Breast epithelium (tissue), 4 donors: ENCODE results near the gene QPCT. TPM values are rescaled to one million over a fixed set of nuclear protein-coding genes. Genes with fewer than 3 reads are reported as not detected.

Source experiments
- DNase-seq, 2 donors: peaks; one replicate each; pipeline ENCODE4 v3.0.0-alpha.2; 2019; ENCODE audit warnings: low spot score in 2 of 2
- H3K27ac ChIP-seq, 2 donors: fragments of 200-600 bp; sonication (generic) in 1 of 2; one replicate each; pipeline ENCODE4 v1.5.1; 2016 to 2019; ENCODE audit warnings: mild to moderate bottlenecking in 1 of 2
- H3K27me3 ChIP-seq, 2 donors: fragments of 200-600 bp; sonication (generic) in 1 of 2; one replicate each; pipeline versions ENCODE4 v1.5.1 to v1.6.0; 2017 to 2019; ENCODE audit warnings: control low read depth in 1 of 2, mild to moderate bottlenecking in 1 of 2
- H3K36me3 ChIP-seq: fragments of 200-600 bp; one replicate; pipeline ENCODE4 v1.5.1; 2019
- H3K4me1 ChIP-seq, 2 donors: fragments of 200-600 bp; sonication (generic); one replicate each; pipeline ENCODE4 v1.5.1; 2016 to 2019; ENCODE audit warnings: control low read depth in 1 of 2
- H3K4me3 ChIP-seq, 3 donors: fragments of 200-600 bp; sonication (generic); 1 replicate in 2 of 3; 2 replicates in 1 of 3; pipeline ENCODE4 v1.5.1; 2016 to 2019; ENCODE audit warnings: mild to moderate bottlenecking in 3 of 3, moderate library complexity in 2 of 3
- H3K9me3 ChIP-seq, 2 donors: fragments of 200-600 bp; sonication (generic) in 1 of 2; one replicate each; pipeline ENCODE4 v1.5.1; 2016 to 2019; ENCODE audit warnings: control low read depth in 1 of 2
- POLR2A ChIP-seq: fragments of 450-650 bp; IDR thresholded peaks from one replicate; pipeline ENCODE4 v1.6.1; 2016; ENCODE audit warnings: antibody characterized with exemption, mild to moderate bottlenecking, moderate library complexity
- POLR2AphosphoS5 ChIP-seq, 3 donors: sonication (generic); formaldehyde crosslinking; IDR thresholded peaks; one replicate each; pipeline ENCODE4 v1.6.1; 2017; ENCODE audit warnings: antibody characterized with exemption in 3 of 3
- intact Hi-C: fragments of 100-400 bp; cut with DNase I; formaldehyde crosslinking; loops from one replicate; pipeline ENCODE4 v1.15.1; 2023; ENCODE audit warnings: low total_unique reads
- total RNA-seq, 3 donors: library from RNA; depleted of rRNA; stranded (reverse); fragments of >200 nt; gene quantifications; one replicate each; pipeline ENCODE4 v1.1.0, GENCODE V29; 2016
- TF ChIP-seq, protein P1 (sequence below), 3 donors: fragments of 450-650 bp; IDR thresholded peaks; one replicate each; pipeline ENCODE4 v1.5.1; 2016 to 2017; ENCODE audit warnings: antibody characterized with exemption in 3 of 3, mild to moderate bottlenecking in 3 of 3, moderate library complexity in 3 of 3

QPCT gene
- total RNA-seq, 3 donors from 2014 or later: 3.7 to 12.5 (median 5.2) TPM

DNA sequence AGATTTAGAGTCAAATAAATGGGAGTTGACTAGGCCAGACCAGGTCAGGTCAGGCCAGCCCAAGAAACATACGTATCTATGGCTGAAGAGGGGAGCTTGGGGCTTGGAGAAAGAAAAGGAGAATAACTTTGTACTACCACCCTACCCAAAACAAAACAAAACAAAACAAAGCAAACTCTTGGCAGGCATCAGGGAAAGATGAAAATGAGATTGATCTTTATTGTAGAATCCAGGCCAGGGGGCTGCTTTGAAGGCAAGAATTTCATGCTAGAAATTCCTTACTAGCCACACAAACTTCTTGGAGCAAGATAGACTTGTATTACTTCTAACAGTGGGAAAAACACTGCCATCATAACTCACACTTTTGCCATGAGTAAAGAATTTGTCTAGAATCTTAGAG lies 26.2 kb downstream of the QPCT start:
- TF ChIP-seq POLR2AphosphoS5 (IDR thresholded peaks at IDR 0.05): no peak
- TF ChIP-seq, protein P1, sequence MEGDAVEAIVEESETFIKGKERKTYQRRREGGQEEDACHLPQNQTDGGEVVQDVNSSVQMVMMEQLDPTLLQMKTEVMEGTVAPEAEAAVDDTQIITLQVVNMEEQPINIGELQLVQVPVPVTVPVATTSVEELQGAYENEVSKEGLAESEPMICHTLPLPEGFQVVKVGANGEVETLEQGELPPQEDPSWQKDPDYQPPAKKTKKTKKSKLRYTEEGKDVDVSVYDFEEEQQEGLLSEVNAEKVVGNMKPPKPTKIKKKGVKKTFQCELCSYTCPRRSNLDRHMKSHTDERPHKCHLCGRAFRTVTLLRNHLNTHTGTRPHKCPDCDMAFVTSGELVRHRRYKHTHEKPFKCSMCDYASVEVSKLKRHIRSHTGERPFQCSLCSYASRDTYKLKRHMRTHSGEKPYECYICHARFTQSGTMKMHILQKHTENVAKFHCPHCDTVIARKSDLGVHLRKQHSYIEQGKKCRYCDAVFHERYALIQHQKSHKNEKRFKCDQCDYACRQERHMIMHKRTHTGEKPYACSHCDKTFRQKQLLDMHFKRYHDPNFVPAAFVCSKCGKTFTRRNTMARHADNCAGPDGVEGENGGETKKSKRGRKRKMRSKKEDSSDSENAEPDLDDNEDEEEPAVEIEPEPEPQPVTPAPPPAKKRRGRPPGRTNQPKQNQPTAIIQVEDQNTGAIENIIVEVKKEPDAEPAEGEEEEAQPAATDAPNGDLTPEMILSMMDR (IDR thresholded peaks at IDR 0.05): no peak
- TF ChIP-seq POLR2A: no peak
- no peak overlapping the region for H3K4me3 ChIP-seq
- no peaks in the 10 kb centered on the region for H3K36me3 ChIP-seq
- H3K27ac ChIP-seq: no peak overlapping the region
- H3K4me1 ChIP-seq: no peaks in the 10 kb centered on the region
- no peaks in the 10 kb centered on the region for H3K9me3 ChIP-seq
- H3K27me3 ChIP-seq: no peaks in the 10 kb centered on the region
- intact Hi-C loops: no loop called here
- no peak for DNase-seq

DNA sequence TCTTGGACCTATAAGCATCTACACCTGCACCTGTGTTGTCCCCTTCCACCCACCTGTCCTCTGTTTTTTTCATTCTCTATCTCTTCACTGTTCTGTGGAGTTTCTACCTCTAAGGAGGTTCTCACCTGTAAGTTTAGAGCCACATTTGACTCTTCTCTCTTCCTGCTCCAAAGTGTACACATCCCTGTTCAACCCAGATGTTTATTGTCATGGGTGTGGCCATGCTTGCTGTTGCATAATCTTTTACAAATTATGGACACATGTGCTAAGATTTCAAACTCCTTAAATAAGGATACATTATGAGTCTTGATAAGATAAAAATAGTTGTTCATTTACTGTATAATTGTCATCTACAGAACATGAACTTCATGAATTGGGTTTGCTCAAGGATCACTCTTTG lies 27.6 kb downstream of the QPCT start:
- Histone ChIP-seq H3K27ac (no peak overlapping the region), H3K9me3 (no peaks in the 10 kb centered on the region), H3K27me3 (no peaks in the 10 kb centered on the region), H3K4me1 (no peaks in the 10 kb centered on the region), H3K36me3 (no peaks in the 10 kb centered on the region), H3K4me3 (no peak overlapping the region)
- TF ChIP-seq, protein P1 (IDR thresholded peaks at IDR 0.05): no peak
- TF ChIP-seq POLR2A: no peak
- no peak for TF ChIP-seq POLR2AphosphoS5 (IDR thresholded peaks at IDR 0.05)
- DNase-seq: no peak
- intact Hi-C loops: no loop called here

DNA sequence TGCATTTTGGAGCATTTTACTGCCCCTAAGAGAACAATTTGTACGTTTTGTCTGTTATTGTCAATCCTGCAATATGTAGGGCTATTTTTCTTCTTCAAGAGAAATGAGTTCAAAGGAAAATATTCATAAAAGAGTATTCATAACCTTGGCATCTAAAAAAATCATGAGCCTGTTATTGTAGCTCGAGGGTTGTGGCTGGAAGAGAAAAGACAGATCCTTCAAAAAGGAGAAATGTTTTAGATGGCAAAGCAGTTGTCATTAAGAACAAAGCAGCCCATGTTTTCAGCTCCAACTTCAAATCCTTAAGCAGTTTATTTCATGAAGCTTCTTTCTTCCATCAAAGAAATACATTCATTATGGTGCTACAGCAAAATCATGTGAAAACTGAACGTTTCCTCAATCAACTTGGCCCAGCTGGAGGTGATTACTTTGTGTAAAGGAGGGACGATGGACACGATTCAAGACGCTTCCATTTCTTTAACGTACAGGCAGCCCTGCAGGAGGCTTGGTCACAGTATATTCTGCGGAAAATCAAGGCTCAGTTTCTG lies 31.4 kb downstream of the QPCT start:
- Histone ChIP-seq H3K27me3 (no peaks in the 10 kb centered on the region), H3K4me1 (no peaks in the 10 kb centered on the region), H3K27ac (peak overlapping the region; percentile 70 to 75), H3K36me3 (no peaks in the 10 kb centered on the region), H3K9me3 (no peaks in the 10 kb centered on the region), H3K4me3 (peak overlapping the region in 1 of 3 donors; percentile 25)
- DNase-seq: no peak
- intact Hi-C loops: no loop called here
- TF ChIP-seq, protein P1 (IDR thresholded peaks at IDR 0.05): no peak
- TF ChIP-seq POLR2AphosphoS5 (IDR thresholded peaks at IDR 0.05): no peak
- no peak for TF ChIP-seq POLR2A

DNA sequence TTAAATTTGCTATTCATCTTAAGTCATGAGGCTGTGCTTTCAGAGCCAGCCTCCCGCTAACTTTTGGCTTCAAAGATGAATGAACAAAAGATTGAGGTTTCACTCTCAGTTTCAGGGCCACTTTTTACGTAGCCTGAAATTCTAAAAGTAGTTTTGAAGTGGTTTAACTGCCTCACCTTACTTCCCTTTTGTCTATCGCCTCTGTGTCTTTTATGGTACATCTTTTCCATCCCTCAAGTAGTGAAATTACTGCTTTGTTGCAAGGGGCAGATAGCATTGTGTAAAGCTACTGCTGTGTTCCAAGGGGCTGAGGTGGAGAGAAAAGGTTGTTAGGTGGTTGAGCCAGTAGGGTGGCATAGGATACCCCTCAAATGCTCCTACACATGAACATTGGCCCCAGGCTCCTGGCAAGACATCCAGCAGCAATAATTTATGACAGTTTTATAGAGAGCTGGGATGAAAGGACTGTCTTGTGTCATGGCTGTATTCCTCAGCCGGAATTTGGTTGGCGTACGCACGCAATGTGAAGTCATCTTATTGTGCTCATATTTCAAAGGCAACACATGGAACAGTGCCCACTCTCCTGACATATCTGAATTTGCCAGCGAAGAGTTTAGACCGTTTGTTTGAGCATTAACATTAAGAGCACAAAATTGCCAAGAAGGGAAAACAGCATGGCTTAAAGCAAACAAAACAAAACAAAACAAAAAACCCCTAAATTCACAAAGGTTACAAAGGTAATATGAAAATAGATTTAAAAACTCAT lies 32.2 kb downstream of the QPCT start:
- peak in 1 of 2 donors; percentile 71 for DNase-seq
- Histone ChIP-seq H3K4me3 (peak overlapping the region in 2 of 3 donors; percentile 25 to 53), H3K36me3 (no peaks in the 10 kb centered on the region), H3K4me1 (no peaks in the 10 kb centered on the region), H3K9me3 (no peaks in the 10 kb centered on the region), H3K27me3 (no peaks in the 10 kb centered on the region), H3K27ac (peak overlapping the region; percentile 70 to 75)
- TF ChIP-seq POLR2AphosphoS5 (IDR thresholded peaks at IDR 0.05) (peak in 2 of 3 donors; percentile 39 to 55), POLR2A (no peak)
- TF ChIP-seq, protein P1 (IDR thresholded peaks at IDR 0.05): no peak
- intact Hi-C loops: no loop called here

DNA sequence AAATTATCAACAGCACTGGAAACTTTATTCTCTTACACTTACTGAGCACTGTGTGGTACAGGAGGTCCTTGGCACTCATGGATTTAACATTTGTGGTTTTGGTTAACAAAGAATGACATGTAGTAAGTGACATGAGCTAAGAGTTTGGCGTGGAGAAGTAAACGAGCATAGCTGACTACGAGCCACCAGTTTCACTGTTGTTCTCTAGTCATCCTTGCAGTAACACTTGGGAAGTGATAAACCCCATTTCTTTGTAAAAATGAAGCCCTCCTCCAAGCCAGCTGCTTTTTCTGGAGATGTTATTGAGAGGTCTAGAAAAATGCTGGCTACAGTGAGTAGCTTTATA lies 32.7 kb downstream of the QPCT start:
- H3K9me3 ChIP-seq: no peaks in the 10 kb centered on the region
- no peaks in the 10 kb centered on the region for H3K36me3 ChIP-seq
- DNase-seq: peak in 1 of 2 donors; percentile 40
- no peak for TF ChIP-seq POLR2A
- TF ChIP-seq, protein P1 (IDR thresholded peaks at IDR 0.05): no peak
- no peak for TF ChIP-seq POLR2AphosphoS5 (IDR thresholded peaks at IDR 0.05)
- intact Hi-C loops: no loop called here
- H3K27ac ChIP-seq: peak overlapping the region; percentile 70 to 75
- no peaks in the 10 kb centered on the region for H3K27me3 ChIP-seq
- no peaks in the 10 kb centered on the region for H3K4me1 ChIP-seq
- H3K4me3 ChIP-seq: peak overlapping the region in 2 of 3 donors; percentile 25 to 53
